ENCODE results near the gene CADPS2. TPM values are rescaled to one million over a fixed set of nuclear protein-coding genes. Genes with fewer than 3 reads are reported as not detected.

The CADPS2 gene
- polyA plus RNA-seq, 1 donor (not counting 4 experiments of a cell fraction or from before 2014, with no cell fraction given) = 0.35 TPM

DNA sequence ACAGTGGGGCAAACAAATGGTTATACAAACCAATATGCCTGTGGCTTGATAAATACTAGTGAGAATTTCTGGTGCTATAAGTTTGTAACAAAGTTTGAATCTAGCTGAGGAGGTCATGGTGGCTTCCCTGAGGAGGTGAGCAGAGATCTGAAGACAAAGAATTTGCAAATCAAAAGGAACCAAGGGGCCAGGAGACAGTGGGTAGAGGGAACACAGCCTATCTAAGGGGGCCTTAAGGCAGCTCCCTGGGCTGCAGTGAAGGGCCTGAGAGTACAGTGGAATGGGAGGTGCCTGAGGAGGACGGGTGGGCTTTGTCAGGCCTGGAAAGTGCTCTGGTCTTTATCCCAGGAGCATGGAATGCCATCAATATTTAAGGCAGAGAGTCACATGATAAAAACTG lies 209.1 kb downstream of the CADPS2 start:
- dilution Hi-C loops (cut with MboI; ENCODE audit: extremely low pct_ligation_motif_present, low sequenced_read_pairs) = no loop called here
- FAIRE-seq (no peak), DNase-seq (ENCODE audit: low read depth, low spot score) (no peak)
- no peaks in the 10 kb centered on the region for H3K9me3 ChIP-seq (ENCODE audit: control insufficient read depth, low read depth, low read length)
- H3K4me1 ChIP-seq (ENCODE audit: control insufficient read depth, extremely low read depth, insufficient read depth, low read length) = no peaks in the 10 kb centered on the region
- no peaks in the 10 kb centered on the region for H3K27me3 ChIP-seq (ENCODE audit: control insufficient read depth, extremely low read depth, insufficient read depth, low read length)
- no peak overlapping the region for H3K4me3 ChIP-seq (ENCODE audit: control insufficient read depth in 2 of 3, extremely low read depth in 1 of 3, insufficient read depth in 2 of 3, low read depth in 1 of 3, low read length in 3 of 3)
- TF ChIP-seq, protein P1, sequence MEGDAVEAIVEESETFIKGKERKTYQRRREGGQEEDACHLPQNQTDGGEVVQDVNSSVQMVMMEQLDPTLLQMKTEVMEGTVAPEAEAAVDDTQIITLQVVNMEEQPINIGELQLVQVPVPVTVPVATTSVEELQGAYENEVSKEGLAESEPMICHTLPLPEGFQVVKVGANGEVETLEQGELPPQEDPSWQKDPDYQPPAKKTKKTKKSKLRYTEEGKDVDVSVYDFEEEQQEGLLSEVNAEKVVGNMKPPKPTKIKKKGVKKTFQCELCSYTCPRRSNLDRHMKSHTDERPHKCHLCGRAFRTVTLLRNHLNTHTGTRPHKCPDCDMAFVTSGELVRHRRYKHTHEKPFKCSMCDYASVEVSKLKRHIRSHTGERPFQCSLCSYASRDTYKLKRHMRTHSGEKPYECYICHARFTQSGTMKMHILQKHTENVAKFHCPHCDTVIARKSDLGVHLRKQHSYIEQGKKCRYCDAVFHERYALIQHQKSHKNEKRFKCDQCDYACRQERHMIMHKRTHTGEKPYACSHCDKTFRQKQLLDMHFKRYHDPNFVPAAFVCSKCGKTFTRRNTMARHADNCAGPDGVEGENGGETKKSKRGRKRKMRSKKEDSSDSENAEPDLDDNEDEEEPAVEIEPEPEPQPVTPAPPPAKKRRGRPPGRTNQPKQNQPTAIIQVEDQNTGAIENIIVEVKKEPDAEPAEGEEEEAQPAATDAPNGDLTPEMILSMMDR (optimal IDR thresholded peaks at IDR 0.05 in 1 of 3, IDR thresholded peaks at IDR 0.05 in 1 of 3, conservative IDR thresholded peaks at IDR 0.05 in 1 of 3; ENCODE audit: extremely low read depth in 1 of 3, insufficient read depth in 2 of 3, low read length in 3 of 3) = no peak
- no peak for TF ChIP-seq EZH2 (IDR thresholded peaks at IDR 0.05; ENCODE audit: low read length)
- no peaks in the 10 kb centered on the region for H4K20me1 ChIP-seq (ENCODE audit: control insufficient read depth, extremely low read depth, insufficient read depth, low read length)
- no peak overlapping the region for H3K4me2 ChIP-seq (ENCODE audit: control insufficient read depth, extremely low read depth, insufficient read depth, low read depth, low read length)
- H3K79me2 ChIP-seq (ENCODE audit: control insufficient read depth, insufficient read depth, low read length) = no peaks in the 10 kb centered on the region
- H2AFZ ChIP-seq (ENCODE audit: control insufficient read depth, low read length) = no peak overlapping the region
- no peak overlapping the region for H3K27ac ChIP-seq (ENCODE audit: control insufficient read depth, insufficient read depth, low read length)
- H3K9ac ChIP-seq (ENCODE audit: control insufficient read depth, extremely low read depth, insufficient read depth, low read length) = no peak overlapping the region
- H3K9me1 ChIP-seq (ENCODE audit: control insufficient read depth, extremely low read depth, insufficient read depth, low read length) = no peaks in the 10 kb centered on the region
- no peaks in the 10 kb centered on the region for H3K36me3 ChIP-seq (ENCODE audit: control insufficient read depth in 2 of 2, extremely low read depth in 1 of 2, insufficient read depth in 2 of 2, low read length in 2 of 2)

DNA sequence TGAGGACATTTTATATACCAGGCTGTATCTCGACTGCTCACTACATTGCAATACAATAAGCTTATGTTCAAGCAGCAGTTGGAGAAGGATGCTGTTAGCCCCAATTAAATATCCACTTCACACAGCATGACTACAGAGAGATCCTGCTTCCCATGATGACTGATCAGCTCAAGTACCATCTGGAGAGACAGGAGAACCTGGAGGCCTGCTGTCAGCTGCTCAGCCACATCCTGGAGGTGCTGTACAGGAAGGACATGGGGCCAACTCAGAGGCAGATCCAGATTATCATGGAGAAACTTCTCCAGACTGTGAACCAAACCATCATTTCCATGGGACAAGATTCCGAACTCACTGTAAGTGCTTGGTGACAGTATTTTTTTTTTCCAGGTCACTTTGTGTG lies 209.8 kb downstream of the CADPS2 start:
- Histone ChIP-seq H3K4me1 (ENCODE audit: control insufficient read depth, extremely low read depth, insufficient read depth, low read length) (no peaks in the 10 kb centered on the region), H3K79me2 (ENCODE audit: control insufficient read depth, insufficient read depth, low read length) (no peaks in the 10 kb centered on the region), H3K4me2 (ENCODE audit: control insufficient read depth, extremely low read depth, insufficient read depth, low read depth, low read length) (no peak overlapping the region), H4K20me1 (ENCODE audit: control insufficient read depth, extremely low read depth, insufficient read depth, low read length) (no peaks in the 10 kb centered on the region), H3K27ac (ENCODE audit: control insufficient read depth, insufficient read depth, low read length) (no peak overlapping the region), H3K9ac (ENCODE audit: control insufficient read depth, extremely low read depth, insufficient read depth, low read length) (no peak overlapping the region), H3K36me3 (ENCODE audit: control insufficient read depth in 2 of 2, extremely low read depth in 1 of 2, insufficient read depth in 2 of 2, low read length in 2 of 2) (no peaks in the 10 kb centered on the region), H3K9me3 (ENCODE audit: control insufficient read depth, low read depth, low read length) (no peaks in the 10 kb centered on the region), H3K4me3 (ENCODE audit: control insufficient read depth in 2 of 3, extremely low read depth in 1 of 3, insufficient read depth in 2 of 3, low read depth in 1 of 3, low read length in 3 of 3) (no peak overlapping the region), H3K27me3 (ENCODE audit: control insufficient read depth, extremely low read depth, insufficient read depth, low read length) (no peaks in the 10 kb centered on the region), H2AFZ (ENCODE audit: control insufficient read depth, low read length) (no peak overlapping the region), H3K9me1 (ENCODE audit: control insufficient read depth, extremely low read depth, insufficient read depth, low read length) (no peaks in the 10 kb centered on the region)
- dilution Hi-C loops (cut with MboI; ENCODE audit: extremely low pct_ligation_motif_present, low sequenced_read_pairs) = no loop called here
- TF ChIP-seq, protein P1 (optimal IDR thresholded peaks at IDR 0.05 in 1 of 3, IDR thresholded peaks at IDR 0.05 in 1 of 3, conservative IDR thresholded peaks at IDR 0.05 in 1 of 3; ENCODE audit: extremely low read depth in 1 of 3, insufficient read depth in 2 of 3, low read length in 3 of 3) = no peak
- no peak for FAIRE-seq
- DNase-seq (ENCODE audit: low read depth, low spot score) = no peak

All from keratinocyte (primary cell).